Epithelial cell of proximal tubule (primary cell): Measurements from ENCODE around the gene CZIB. TPM values are rescaled to one million over a fixed set of nuclear protein-coding genes. Genes with fewer than 3 reads are reported as not detected.
"Not testable (repeated sequence)": the region's sequence is repeated elsewhere in the genome, so short reads cannot be mapped to it uniquely, and the experiment has no call there.

Experiments used
- DNase-seq: peaks from one replicate; pipeline ENCODE4 v3.0.0-alpha.2; 2011; ENCODE audit warnings: low read depth
- H3K4me3 ChIP-seq: 2 replicates; pipeline ENCODE4 v1.5.1; 2011; ENCODE audit warnings: low read depth, mild to moderate bottlenecking, low read length
- total RNA-seq: library from RNA; depleted of rRNA; stranded (reverse); fragments of >200 nt; gene quantifications from 2 replicates; pipeline ENCODE4 v1.2.3, GENCODE V29; 2015
- TF ChIP-seq, protein P1 (sequence below): conservative IDR thresholded peaks from 2 replicates; pipeline ENCODE4 v1.5.1; 2012; ENCODE audit warnings: low read depth, mild to moderate bottlenecking, low read length

CZIB gene
- total RNA-seq, 1 donor from 2014 or later: 60.8 TPM

DNA sequence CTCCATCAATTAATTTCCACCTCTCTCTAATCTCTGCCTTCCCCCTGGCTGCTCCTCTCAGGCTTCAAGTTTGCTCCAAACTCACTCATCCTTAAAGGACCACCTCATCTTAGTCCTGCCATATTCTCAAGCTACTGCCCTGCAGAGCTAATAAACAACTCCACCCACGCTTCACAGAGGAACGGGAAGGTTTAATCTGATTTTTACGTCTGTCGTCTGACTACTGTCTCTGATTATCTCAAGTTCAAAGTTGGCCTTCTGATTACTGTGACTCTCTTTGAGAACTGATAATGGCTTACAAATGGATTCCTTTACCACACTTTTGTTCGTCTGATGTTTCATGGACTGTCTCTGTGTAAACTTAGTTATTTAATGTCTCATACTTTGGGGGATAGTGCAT is 31.4 kb downstream of the CZIB start:
- DNase-seq: no peak
- TF ChIP-seq, protein P1, sequence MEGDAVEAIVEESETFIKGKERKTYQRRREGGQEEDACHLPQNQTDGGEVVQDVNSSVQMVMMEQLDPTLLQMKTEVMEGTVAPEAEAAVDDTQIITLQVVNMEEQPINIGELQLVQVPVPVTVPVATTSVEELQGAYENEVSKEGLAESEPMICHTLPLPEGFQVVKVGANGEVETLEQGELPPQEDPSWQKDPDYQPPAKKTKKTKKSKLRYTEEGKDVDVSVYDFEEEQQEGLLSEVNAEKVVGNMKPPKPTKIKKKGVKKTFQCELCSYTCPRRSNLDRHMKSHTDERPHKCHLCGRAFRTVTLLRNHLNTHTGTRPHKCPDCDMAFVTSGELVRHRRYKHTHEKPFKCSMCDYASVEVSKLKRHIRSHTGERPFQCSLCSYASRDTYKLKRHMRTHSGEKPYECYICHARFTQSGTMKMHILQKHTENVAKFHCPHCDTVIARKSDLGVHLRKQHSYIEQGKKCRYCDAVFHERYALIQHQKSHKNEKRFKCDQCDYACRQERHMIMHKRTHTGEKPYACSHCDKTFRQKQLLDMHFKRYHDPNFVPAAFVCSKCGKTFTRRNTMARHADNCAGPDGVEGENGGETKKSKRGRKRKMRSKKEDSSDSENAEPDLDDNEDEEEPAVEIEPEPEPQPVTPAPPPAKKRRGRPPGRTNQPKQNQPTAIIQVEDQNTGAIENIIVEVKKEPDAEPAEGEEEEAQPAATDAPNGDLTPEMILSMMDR: no peak

DNA sequence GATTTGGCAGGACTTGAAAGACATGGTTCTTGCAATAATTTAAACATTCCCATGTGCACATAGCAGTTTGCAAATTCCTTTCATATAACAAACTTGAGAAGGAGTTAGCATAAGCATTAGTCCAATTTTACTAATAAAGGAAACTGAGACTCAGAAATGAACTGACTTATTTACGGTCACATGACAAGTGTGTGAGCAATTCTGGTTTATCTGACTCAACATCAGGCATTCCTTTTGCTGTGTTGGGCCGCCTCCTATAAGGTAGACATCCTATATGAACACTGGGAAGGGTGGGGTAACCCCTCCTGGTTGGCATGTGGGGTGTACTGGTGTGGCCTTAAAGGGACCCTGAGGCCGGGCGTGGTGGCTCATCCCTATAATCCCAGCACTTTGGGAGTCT is 32.3 kb downstream of the CZIB start:
- TF ChIP-seq, protein P1: no peak
- no peak overlapping the region for H3K4me3 ChIP-seq
- no peak for DNase-seq

More for the DNA sequence above, 31.4 kb downstream of the CZIB start:
- H3K4me3 ChIP-seq: no peak overlapping the region

DNA sequence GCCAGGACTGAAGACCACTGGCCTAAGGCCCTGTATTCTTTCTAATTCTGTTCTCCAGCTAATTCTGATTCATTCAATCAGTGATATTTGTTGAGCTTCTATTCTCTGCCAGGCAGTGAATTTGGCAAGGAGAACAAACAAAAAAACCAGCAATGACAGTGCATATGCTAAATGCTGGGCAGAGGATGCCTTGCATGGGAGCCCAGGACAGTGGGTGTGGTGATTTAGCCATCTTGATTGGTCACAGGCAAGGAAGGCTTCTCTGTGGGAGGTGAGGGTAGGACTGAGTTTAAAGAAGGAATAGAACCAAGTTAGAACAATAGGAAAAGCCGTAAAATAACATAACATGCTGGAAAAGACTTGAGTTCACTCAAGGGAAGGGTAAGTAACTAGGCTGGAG is 33.0 kb downstream of the CZIB start:
- DNase-seq: no peak

GRCh38 chr1:53186533-53186932 is 33.9 kb downstream of the CZIB start:
- no peak for DNase-seq
- H3K4me3 ChIP-seq: no peak overlapping the region
- TF ChIP-seq, protein P1: no peak

More for the DNA sequence above, 33.0 kb downstream of the CZIB start:
- TF ChIP-seq, protein P1: no peak
- no peak overlapping the region for H3K4me3 ChIP-seq

DNA sequence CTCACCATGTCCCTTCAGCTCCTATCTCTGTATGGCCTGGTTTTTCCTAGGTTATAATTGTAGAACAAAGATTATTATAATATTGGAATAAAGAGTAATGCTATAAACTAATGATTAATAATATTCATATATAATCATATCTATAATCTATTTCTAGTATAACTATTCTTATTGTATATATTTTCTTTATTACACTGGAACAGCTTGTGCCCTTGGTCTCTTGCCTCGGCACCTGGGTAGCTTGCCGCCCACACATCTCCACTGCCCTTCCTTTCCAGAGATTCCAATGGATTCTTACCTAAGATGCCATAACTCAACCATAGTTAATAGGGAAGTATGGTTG is 34.5 kb downstream of the CZIB start:
- not testable (repeated sequence) for H3K4me3 ChIP-seq, DNase-seq

- H3K4me3 ChIP-seq: no peak overlapping the region
- TF ChIP-seq, protein P1: no peak
- no peak for DNase-seq
These were observed 37.1 kb downstream of the CZIB start for GRCh38 chr1:53183095-53183990.

GRCh38 chr1:53182716-53183094 is 37.7 kb downstream of the CZIB start:
- TF ChIP-seq, protein P1: no peak
- DNase-seq: no peak
- no peak overlapping the region for H3K4me3 ChIP-seq
